GM12878 (cell line): ENCODE measurements around the gene HENMT1. TPM values are rescaled to one million over a fixed set of nuclear protein-coding genes. Genes with fewer than 3 reads are reported as not detected.

Experiments
- ATAC-seq: fragments of 200-7000 bp; cut with Tn5 transposase; 3 replicates; pipeline ENCODE4 v1.9.1; 2020; ENCODE audit warnings: mild to moderate bottlenecking, moderate library complexity
- BruUV-seq: library from RNA; stranded (reverse); fragments of 400-500 nt; replicated peaks from 2 replicates; lab custom pipeline; 2021; lab: Mats Ljungman, UMichigan
- CTCF ChIA-PET: fragments of 300-600 bp; sonication (Branson Sonifier 250); formaldehyde crosslinking; extraction: SDS; loops from one replicate; lab custom pipeline; 2021; ENCODE audit warnings: inconsistent platforms; lab: Yijun Ruan, JAX
- POLR2A ChIA-PET: fragments of 350-600 bp; formaldehyde crosslinking; extraction: SDS; loops from one replicate; lab custom pipeline; 2021; ENCODE audit warnings: inconsistent platforms; lab: Charles Lee
- RAD21 ChIA-PET: fragments of 300-600 bp; sonication (Branson Sonifier 250); formaldehyde crosslinking; loops from one replicate; lab custom pipeline; 2023; ENCODE audit warnings: antibody characterized with exemption; ENCODE audit not compliant: unreplicated experiment; lab: Charles Lee
- SMC1A ChIA-PET: fragments of 300-600 bp; sonication (Branson Sonifier 250); formaldehyde crosslinking; loops from one replicate; lab custom pipeline; 2023; ENCODE audit not compliant: unreplicated experiment, uncharacterized antibody; lab: Charles Lee
- DNase-seq: peaks from one replicate; pipeline ENCODE4 v3.0.0-alpha.2; 2011; ENCODE audit warnings: low read depth, low spot score
- FAIRE-seq: peaks from 3 replicates; lab custom pipeline; 2011; peaks lifted over from hg19 to GRCh38; lab: Jason Lieb, UNC
- H2AFZ ChIP-seq: 2 replicates; pipeline ENCODE4 v1.6.0; 2011; ENCODE audit warnings: low read depth, low read length, control low read depth; ENCODE audit not compliant: control insufficient read depth
- H3K27ac ChIP-seq: 2 replicates; pipeline ENCODE4 v1.5.1; 2011; ENCODE audit warnings: control low read depth; ENCODE audit not compliant: control insufficient read depth, insufficient read depth
- H3K27me3 ChIP-seq, 2 experiments: replicated peaks in 1 of 2; 2 replicates each; pipeline versions ENCODE4 v1.6.0 to v1.6.1; 2011; ENCODE audit warnings: low read length in 1 of 2; ENCODE audit not compliant: control insufficient read depth in 2 of 2, insufficient read depth in 2 of 2
- H3K36me3 ChIP-seq, 2 experiments: 2 replicates each; pipeline ENCODE4 v1.5.1; 2011; ENCODE audit warnings: low read length in 1 of 2; ENCODE audit not compliant: control insufficient read depth in 2 of 2, insufficient read depth in 2 of 2
- H3K4me1 ChIP-seq: 2 replicates; pipeline ENCODE4 v1.6.1; 2011; ENCODE audit warnings: mild to moderate bottlenecking, low read length, moderate library complexity, mixed read lengths; ENCODE audit not compliant: control insufficient read depth, insufficient read depth
- H3K4me2 ChIP-seq: 2 replicates; pipeline ENCODE4 v1.6.0; 2011; ENCODE audit warnings: control low read depth; ENCODE audit not compliant: control insufficient read depth, insufficient read depth
- H3K4me3 ChIP-seq: fragments of 200-600 bp; sonication (generic); 2 replicates; pipeline ENCODE4 v1.5.1; 2016
- H3K79me2 ChIP-seq: 2 replicates; pipeline ENCODE4 v1.6.0; 2011; ENCODE audit warnings: low read length; ENCODE audit not compliant: control insufficient read depth, insufficient read depth
- H3K9ac ChIP-seq: 2 replicates; pipeline ENCODE4 v1.8.0; 2011; ENCODE audit warnings: low read length, control low read depth, mixed read lengths; ENCODE audit not compliant: control insufficient read depth, insufficient read depth
- H3K9me3 ChIP-seq: replicated peaks from 3 replicates; pipeline ENCODE4 v1.5.1; 2011; ENCODE audit warnings: mild to moderate bottlenecking, low read length; ENCODE audit not compliant: control insufficient read depth, insufficient read depth
- H4K20me1 ChIP-seq: 2 replicates; pipeline ENCODE4 v1.6.0; 2011; ENCODE audit not compliant: control insufficient read depth, insufficient read depth
- BCL3 ChIP-seq: IDR thresholded peaks from 2 replicates; pipeline ENCODE4 v1.6.1; 2011; ENCODE audit warnings: borderline replicate concordance, low read depth, mild to moderate bottlenecking, moderate library complexity, low read length; ENCODE audit not compliant: insufficient read depth, poor library complexity, severe bottlenecking
- CBFB ChIP-seq: IDR thresholded peaks from 2 replicates; pipeline ENCODE4 v1.6.1; 2016; ENCODE audit warnings: antibody characterized with exemption, low read depth
- ESRRA ChIP-seq: IDR thresholded peaks from 2 replicates; pipeline ENCODE4 v1.6.1; 2012; ENCODE audit warnings: mild to moderate bottlenecking, low read length, improper control_type of control experiment
- HSF1 ChIP-seq: fragments of 150-350 bp; IDR thresholded peaks from 2 replicates; pipeline ENCODE4 v1.6.1; 2014; ENCODE audit warnings: mild to moderate bottlenecking, low read depth, low read length
- PKNOX1 ChIP-seq: fragments of 450-650 bp; IDR thresholded peaks from 2 replicates; pipeline ENCODE4 v1.6.1; 2016; ENCODE audit warnings: mild to moderate bottlenecking
- POU2F2 ChIP-seq: IDR thresholded peaks from 3 replicates; pipeline ENCODE4 v1.6.1; 2011; ENCODE audit warnings: low read depth, mild to moderate bottlenecking, low read length, borderline replicate concordance
- SMC3 ChIP-seq: IDR thresholded peaks from 2 replicates; pipeline ENCODE4 v1.6.1; 2011; ENCODE audit warnings: low read length, improper control_type of control experiment, borderline replicate concordance
- SP1 ChIP-seq: IDR thresholded peaks from one replicate; pipeline ENCODE4 v1.6.1; 2011; ENCODE audit warnings: low read depth, low read length
- SREBF2 ChIP-seq: IDR thresholded peaks from 2 replicates; pipeline ENCODE4 v1.6.1; 2012; ENCODE audit warnings: mild to moderate bottlenecking, low read length
- ZBTB11 ChIP-seq: fragments of 450-650 bp; formaldehyde crosslinking; IDR thresholded peaks from 2 replicates; pipeline ENCODE4 v1.5.0; 2022; ENCODE audit warnings: mild to moderate bottlenecking, missing genetic modification characterization
- ZNF24 ChIP-seq: fragments of 450-650 bp; IDR thresholded peaks from 2 replicates; pipeline ENCODE4 v1.6.1; 2017; ENCODE audit warnings: antibody characterized with exemption, mild to moderate bottlenecking
- ZNF687 ChIP-seq: fragments of 450-650 bp; IDR thresholded peaks from 2 replicates; pipeline ENCODE4 v1.6.1; 2017; ENCODE audit warnings: mild to moderate bottlenecking, moderate library complexity
- WGBS: methylation state at CpG from one replicate; pipeline ENCODE4 v1.1.6; 2016; ENCODE audit warnings: low lambda C conversion rate; ENCODE audit not compliant: insufficient replicate concordance, insufficient coverage; ENCODE audit errors: missing lambda C conversion rate; 5-methylcytosine and 5-hydroxymethylcytosine counted together
- in situ Hi-C: fragments of 300-500 bp; cut with MboI; formaldehyde crosslinking; loops from 9 replicates; pipeline ENCODE4 v1.14.3; 2018; ENCODE audit warnings: mixed read lengths
- intact Hi-C: fragments of 100-400 bp; cut with micrococcal nuclease; formaldehyde crosslinking; loops from one replicate; pipeline ENCODE4 v1.14.2; 2022; ENCODE audit not compliant: unreplicated experiment
- polyA plus RNA-seq, 11 experiments: library from polyadenylated mRNA; depleted of rRNA in 4 of 11; unstranded in 6 of 11; stranded (reverse) in 5 of 11; fragments of >200 nt; fragmentation: Nextera tagmentation in 4 of 11; fragmentation: Illumina TruSeq in 1 of 11; extraction: Ambion mirVana in 4 of 11; extraction: Trizol in 1 of 11; gene quantifications; 1 replicate in 1 of 11; 2 replicates in 10 of 11; pipeline versions ENCODE4 v1.2.1 to v1.2.3, GENCODE V29; 2011 to 2016; ENCODE audit warnings: inconsistent platforms in 2 of 11, missing spikeins in 2 of 11, low read depth in 1 of 11
- total RNA-seq, 4 experiments: library from RNA; depleted of rRNA in 3 of 4; stranded (reverse); fragments of >200 nt in 3 of 4; fragmentation: Illumina TruSeq in 1 of 4; extraction: Trizol in 1 of 4; gene quantifications; 2 replicates each; pipeline versions ENCODE4 v1.2.1 to v1.2.3, GENCODE V29; 2013 to 2021

HENMT1 gene
- total and polyA plus RNA-seq, 10 of the 15 experiments (the other 5 are each of a cell fraction or from before 2014, with no cell fraction given), result 4.4 to 15.6 (median 10.4) TPM

- SMC1A ChIA-PET, result no interaction called here
- no TSS peak for BruUV-seq
- no peaks in the 10 kb centered on the region for H4K20me1 ChIP-seq
- no peaks in the 10 kb centered on the region for H3K4me1 ChIP-seq
- FAIRE-seq (no peak), DNase-seq (no peak), ATAC-seq (no peak)
- 43% methylated on average over 2 of the region's 2 CpGs for WGBS
- no peaks in the 10 kb centered on the region for H3K36me3 ChIP-seq
- intact Hi-C loops, result no loop called here
- no peaks in the 10 kb centered on the region for H3K27me3 ChIP-seq
- no peak overlapping the region for H3K27ac ChIP-seq
- POLR2A ChIA-PET, result interaction anchor here (0.6 kb wide), 1 partner anchor 1235 kb away, joined by 4 read pairs; no protein-coding TSS in a partner anchor
- no peak overlapping the region for H3K9ac ChIP-seq
- CTCF ChIA-PET, result no interaction called here
- H2AFZ ChIP-seq, result no peak overlapping the region
- RAD21 ChIA-PET, result no interaction called here
- H3K9me3 ChIP-seq, result no peaks in the 10 kb centered on the region
- peaks cover 7% of the 10 kb centered on the region for H3K79me2 ChIP-seq
- no peak overlapping the region for H3K4me3 ChIP-seq
- H3K4me2 ChIP-seq, result no peak overlapping the region
- in situ Hi-C loops, result no loop called here
- TF ChIP-seq CBFB (no peak), BCL3 (no peak), ZNF687 (no peak), ESRRA (no peak), PKNOX1 (no peak), ZNF24 (no peak), POU2F2 (no peak), ZBTB11 (CRISPR knock-in tag) (no peak), SP1 (no peak), HSF1 (no peak), SMC3 (no peak), SREBF2 (no peak)
Observed at GRCh38 chr1:108686614-108687313, 25.9 kb upstream of the HENMT1 start.
